B cell (primary cell): Measurements from ENCODE around the gene URGCP.

Source experiments
- EZH2 ChIP-seq: IDR thresholded peaks from 2 replicates; pipeline ENCODE4 v1.6.1; 2012; ENCODE audit warnings: borderline replicate concordance, low read depth, mild to moderate bottlenecking, moderate library complexity, low read length; ENCODE audit not compliant: insufficient read depth, poor library complexity, severe bottlenecking
- TF ChIP-seq, protein P1 (sequence below): fragments of 200-600 bp; IDR thresholded peaks from one replicate; pipeline ENCODE4 v1.8.0; 2022; ENCODE audit warnings: antibody characterized with exemption, mild to moderate bottlenecking

DNA sequence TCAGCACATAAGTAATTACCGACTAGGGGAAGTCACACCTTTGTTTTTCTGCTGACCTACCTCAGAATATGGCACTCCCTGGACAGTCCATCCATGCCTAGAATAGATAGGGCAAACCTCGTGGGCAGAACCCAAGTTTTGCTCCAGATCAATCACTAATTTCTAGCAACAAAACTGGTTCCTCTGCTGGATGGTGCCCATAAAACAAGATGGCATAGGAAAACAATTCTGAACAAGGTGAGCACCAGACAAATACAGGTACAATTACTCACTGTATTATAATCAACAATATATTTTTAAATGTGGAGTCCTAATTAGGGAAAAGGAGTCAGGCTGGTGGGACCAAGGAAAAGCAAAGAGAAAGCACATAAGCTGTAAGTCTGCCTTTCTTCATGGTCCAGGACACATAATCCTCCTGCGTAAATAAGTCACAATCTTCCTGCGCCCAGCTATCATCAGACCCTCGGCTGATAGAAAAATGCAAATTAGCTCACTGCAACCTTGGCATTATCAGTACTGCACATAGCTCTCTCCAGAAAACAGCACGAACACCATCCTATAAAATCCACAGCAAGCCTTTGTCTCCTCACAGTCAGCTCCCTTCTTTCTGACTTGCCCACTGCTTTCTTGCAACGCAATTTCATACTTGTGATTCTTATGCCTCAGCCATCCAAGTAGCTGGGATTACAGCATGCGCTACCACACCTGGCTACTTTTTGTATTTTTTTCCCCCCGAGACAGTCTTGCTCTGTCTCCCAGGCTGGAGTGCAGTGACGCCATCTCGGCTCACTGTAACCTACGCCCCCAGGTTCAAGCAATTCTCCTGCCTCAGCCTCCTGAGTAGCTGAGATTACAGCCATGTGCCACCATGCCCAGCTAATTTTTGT lies 15.1 kb downstream of the URGCP start:
- TF ChIP-seq, protein P1, sequence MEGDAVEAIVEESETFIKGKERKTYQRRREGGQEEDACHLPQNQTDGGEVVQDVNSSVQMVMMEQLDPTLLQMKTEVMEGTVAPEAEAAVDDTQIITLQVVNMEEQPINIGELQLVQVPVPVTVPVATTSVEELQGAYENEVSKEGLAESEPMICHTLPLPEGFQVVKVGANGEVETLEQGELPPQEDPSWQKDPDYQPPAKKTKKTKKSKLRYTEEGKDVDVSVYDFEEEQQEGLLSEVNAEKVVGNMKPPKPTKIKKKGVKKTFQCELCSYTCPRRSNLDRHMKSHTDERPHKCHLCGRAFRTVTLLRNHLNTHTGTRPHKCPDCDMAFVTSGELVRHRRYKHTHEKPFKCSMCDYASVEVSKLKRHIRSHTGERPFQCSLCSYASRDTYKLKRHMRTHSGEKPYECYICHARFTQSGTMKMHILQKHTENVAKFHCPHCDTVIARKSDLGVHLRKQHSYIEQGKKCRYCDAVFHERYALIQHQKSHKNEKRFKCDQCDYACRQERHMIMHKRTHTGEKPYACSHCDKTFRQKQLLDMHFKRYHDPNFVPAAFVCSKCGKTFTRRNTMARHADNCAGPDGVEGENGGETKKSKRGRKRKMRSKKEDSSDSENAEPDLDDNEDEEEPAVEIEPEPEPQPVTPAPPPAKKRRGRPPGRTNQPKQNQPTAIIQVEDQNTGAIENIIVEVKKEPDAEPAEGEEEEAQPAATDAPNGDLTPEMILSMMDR = no peak
- TF ChIP-seq EZH2 = no peak
